Fibroblast of skin of scalp (primary cell): ENCODE measurements around the gene DZIP1.

Experiments
- DNase-seq: peaks from one replicate; pipeline ENCODE4 v3.0.0-alpha.2; 2013

The DZIP1 gene

DNA sequence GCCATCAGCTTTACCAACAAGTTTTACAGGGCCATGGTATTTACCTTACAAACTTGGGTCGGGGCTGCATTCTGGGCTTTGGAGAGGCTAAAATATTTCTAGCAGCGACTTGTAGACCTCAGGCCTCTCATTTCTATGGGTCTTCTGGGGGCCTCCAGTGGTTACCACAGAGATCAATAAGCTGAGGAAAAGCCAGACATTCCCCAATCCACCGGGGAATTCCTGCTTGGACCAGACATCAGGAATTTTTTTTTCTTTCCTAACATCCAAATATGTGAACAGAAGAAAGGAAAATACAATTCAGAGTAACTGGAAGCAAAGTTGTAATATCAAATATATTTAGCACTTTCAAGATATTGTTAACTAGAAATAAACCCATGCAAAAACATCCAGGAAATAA, 1.5 kb downstream of the DZIP1 start:
- DNase-seq: peak; percentile 55

DNA sequence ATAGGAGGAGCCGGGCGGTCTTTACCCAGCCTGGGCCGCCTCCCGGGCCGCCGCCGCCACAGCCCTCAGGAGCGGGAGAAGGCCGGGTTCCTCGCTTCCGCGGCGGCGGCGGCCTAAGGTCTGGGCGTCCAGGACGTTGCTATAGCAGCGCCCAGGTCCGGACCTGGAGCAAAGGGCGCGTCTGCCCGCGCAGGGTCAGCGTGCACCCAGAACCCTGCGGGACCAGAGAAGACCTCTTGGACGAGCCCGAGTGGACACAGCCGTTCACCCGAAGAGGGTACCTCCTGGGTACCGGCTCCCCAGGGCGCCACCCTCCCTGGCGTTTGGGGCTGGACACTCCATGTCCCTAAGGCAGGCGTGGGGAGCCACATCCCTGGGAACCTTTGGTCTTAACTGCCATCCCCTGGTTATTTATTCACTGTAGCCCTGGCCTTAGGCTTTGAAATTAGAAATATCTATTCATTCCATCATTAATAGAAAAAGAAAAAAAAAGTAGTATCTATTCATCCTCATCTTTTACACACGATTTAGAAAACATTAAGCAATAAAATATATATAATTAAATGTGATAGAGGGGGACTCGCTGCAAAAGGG, 2.4 kb downstream of the DZIP1 start:
- peak; percentile 61 for DNase-seq

DNA sequence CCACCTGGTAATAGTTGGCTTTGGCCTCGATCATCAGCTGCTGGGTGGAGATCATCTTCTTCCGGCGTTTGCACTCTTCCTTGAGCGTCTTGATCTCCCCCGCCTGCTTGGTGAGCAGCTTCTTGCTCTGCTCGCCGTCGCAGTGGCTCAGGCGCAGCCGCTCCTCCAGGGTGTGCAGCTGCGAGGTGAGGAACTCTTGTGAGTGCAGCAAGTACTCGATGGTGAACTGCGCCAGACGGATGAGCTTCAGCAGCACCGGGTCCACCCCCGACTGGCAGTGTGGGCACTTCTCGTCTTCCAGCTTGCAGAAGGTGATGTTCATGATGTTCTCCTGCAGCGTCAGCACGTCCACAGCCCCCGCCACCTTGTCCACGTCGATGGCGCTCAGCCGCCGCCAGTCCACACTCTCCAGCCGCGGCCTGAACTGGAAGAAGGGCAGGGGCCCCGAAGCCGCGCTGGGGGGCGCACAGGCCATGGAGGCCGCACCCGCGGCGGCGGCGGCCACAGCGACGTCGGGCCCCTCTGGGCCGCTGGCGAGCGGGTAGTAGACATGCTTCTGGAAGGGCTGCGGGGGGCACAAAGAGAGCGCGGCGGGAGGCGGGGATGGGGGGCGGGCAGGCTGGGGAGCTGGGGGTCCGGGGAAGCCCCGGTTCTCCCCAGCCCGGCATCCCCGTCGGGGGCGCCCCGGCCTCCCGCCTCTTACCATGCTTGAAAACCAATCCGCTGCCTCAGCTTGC, 3.0 kb downstream of the DZIP1 start:
- no peak for DNase-seq

DNA sequence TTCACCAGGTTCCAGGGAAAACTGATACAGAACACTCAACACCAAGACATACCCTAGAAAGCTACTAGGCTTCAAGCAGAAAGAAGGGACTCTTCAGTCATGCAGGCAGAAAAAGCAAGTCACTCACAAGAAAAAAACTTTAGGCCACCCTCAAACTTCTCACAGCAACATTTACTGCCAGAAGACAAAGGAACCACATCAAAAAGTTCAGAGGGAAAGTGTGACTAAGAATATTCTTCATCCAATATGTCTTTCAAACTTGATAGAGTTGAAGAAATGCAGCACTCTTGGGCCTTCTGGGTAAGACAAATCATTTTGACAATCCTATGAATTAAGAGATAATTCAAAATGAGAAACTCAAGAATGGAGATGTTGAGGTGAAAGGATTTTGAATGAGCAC, 7.7 kb downstream of the DZIP1 start:
- DNase-seq: no peak

DNA sequence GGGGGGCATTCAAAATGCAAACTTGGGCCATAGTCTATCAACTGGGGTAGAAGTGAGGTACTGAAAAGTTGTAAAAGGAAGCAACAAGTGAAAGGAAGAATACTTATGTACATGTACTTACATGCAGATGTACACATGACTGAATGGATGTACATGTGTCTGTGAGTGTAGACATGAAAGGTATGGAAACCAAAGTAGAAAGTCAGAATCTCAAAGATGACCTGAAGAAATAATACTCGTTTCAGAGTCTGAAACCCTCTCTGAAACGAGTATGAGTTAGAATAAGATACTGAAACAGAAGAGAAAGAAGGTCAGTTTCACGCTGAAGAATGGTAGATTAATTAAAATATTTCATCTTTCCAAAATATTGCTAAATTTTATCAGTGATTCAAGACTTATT, 13.9 kb downstream of the DZIP1 start:
- DNase-seq: no peak

DNA sequence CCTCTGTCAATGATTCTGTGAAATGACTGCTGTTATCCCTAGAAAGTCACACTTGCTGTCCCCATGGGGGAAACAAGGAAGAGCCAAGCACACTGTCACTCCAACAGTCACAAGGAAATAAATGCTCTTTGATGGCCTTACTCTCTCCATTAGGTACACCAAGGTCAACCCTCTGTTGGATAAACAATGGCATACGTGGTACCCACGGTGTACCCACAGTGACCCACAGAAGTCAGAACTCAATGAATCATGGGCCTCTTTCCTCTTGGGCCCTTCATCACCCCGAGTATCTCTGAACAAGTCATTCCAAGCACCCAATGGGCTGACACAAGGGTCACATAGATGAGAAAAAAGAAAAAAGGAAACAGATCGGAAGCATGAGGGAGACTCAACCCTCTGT, 15.4 kb downstream of the DZIP1 start:
- no peak for DNase-seq

GRCh38 chr13:95628488-95628887, 16.0 kb downstream of the DZIP1 start:
- no peak for DNase-seq

DNA sequence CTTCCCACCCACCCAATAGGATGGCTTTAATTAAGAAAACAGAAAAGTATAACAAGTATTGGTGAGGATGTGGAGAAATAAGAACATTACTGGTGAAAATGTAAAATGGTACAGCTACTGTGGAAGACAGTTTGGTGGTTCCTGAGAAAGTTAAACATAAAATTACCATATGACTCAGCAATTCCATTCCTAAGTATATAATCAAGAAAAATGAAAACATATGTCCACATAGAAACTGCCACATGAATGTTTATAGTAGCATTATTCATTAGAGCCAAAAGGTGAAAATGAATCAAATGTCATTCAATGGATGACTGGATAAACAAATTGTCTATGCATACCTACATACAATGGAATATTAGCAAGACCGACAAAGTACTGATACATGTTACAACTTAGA, 16.9 kb downstream of the DZIP1 start:
- DNase-seq: peak; percentile 72

DNA sequence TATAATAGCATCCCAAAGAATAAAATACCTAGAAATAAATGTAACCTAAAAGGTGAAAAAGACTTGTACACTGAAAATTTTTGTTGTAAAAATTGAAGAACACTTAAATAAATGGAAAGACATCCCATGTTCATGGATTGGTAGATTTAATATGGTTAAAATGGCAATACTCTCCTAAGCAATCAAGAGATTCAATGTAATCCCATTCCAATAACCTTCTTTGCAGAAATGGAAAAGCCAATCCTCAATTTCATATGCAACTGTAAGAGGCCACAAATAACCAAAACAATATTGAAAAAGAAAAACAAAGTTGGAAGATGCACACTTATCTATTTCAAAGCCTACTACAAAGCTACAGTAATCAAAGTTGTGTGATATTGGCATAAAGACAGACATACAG, 17.7 kb downstream of the DZIP1 start:
- DNase-seq: no peak

- DNase-seq: peak; percentile 65
Observed at GRCh38 chr13:95624020-95624419, 20.5 kb downstream of the DZIP1 start.

GRCh38 chr13:95623141-95623540, 21.4 kb downstream of the DZIP1 start:
- no peak for DNase-seq

- DNase-seq: no peak
Observed at GRCh38 chr13:95620825-95621498, 23.5 kb downstream of the DZIP1 start.

- no peak for DNase-seq
Observed at GRCh38 chr13:95620030-95620824, 24.3 kb downstream of the DZIP1 start.

DNA sequence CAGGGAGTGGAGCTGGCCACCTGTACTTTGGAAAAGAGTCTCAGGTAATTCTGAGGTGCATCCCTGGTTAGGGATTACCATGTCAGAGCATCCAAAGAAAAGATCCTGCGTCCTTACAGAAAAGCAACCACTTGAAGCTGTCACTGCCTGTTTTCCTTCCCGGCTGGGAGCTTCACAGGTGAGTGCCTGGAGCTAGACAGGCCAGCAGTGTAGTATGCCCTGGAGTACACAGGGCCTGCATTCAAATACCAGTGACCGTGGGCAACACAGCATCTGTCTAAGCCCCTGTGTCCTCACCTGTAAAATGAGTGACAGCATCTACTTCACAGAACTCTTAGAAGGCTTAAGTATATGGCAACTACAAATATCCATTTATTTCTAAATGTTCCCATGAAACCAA, 29.0 kb downstream of the DZIP1 start:
- no peak for DNase-seq

- DNase-seq: no peak
Observed at GRCh38 chr13:95614641-95615245, 29.8 kb downstream of the DZIP1 start.

GRCh38 chr13:95608640-95609323, 35.7 kb downstream of the DZIP1 start:
- DNase-seq: no peak

DNA sequence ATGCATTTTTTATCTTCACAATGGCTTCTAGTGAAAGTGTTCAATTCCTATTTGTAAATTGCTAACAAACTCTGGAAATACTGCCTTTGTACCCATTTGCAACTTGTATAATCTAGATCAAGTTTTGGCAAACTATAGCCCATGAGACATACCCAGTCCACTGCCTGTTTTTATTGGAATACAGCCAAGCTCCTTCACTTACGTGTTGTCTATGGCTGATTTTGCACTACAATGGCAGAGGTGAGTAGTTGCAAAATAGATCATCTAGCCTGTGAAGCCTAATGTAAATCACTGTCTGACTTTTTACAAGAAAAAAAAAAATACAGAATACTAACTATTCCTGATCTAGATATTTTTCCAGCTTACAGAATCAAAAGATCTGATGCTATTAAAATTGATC, 37.1 kb downstream of the DZIP1 start:
- DNase-seq: peak; percentile 33

DNA sequence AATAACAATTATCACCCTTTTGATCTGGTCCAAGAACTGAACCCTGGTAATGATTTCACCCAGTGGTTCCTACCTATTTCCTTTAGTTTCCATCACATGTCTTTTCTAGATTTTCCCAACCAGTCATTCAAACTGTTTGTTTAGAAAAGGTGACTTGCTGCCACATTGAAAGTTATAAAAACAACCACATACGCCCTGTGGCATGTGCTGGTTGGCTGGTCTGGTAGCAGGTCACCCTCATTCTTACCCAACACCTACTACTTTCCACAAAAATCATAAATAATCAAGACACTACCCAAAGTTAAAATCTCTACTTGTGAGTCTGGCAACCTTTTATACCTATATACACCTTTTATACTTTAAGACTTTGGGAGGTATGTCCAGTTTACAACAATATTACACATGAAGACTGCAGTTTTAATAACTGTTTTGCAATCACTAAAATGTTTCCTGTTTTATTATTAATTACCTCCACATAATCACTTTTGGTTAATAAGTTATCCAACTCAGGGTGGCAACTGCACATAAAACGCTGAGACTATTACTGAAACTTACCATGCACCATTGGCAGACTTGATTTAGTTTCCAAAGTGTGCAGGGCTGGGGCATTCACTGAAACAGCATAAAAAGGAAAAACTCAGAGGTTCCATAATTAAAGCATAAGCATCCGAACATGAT, 38.9 kb downstream of the DZIP1 start:
- DNase-seq: no peak

DNA sequence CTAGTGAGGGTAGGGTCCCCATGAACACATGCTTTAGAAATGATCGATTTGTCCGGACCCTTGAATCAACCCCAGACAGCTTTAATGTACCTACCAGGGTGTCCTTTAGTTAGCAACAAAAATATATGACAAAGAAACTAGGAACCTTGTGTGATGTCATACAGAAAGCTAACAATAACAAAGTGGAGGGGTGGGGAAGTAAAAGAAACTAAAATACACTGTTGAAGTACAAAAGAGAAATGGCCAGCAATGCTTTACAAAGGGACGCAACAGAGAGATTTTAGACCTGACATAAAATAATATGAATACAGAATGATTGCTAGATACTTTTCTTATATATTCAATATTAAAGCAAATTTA, 40.0 kb downstream of the DZIP1 start:
- no peak for DNase-seq

GRCh38 chr13:95603887-95604555, 40.5 kb downstream of the DZIP1 start:
- no peak for DNase-seq

DNA sequence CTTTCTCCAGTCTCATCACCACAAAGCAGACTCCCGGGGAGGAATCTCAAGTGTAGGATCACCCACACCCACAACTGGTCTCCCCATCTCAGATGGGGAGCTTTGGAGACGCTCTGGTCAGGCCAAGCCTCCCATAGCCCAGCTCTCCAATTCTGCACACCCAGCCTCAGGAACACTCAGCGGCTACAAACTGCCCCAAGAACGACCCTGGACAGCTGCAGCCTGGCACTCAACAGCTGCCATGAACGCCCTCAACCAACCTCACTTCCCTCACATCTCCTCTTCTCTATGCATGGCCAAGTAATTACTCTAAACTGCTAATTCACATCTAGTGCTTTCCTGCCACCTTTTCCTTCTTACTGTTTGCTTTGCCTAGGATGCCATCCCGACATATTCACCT, 42.6 kb downstream of the DZIP1 start:
- no peak for DNase-seq
